ENCODE data around the gene IQSEC1. TPM values are rescaled to one million over a fixed set of nuclear protein-coding genes. Genes with fewer than 3 reads are reported as not detected.
A peak's percentile ranks its signal among the peaks of the same experiment; 100 is the strongest.
"Not testable (repeated sequence)": the region's sequence is repeated elsewhere in the genome, so short reads cannot be mapped to it uniquely, and the experiment has no call there.

IQSEC1 gene
- total RNA-seq, 2 donors from 2014 or later = 22.7 to 24.5 TPM

DNA sequence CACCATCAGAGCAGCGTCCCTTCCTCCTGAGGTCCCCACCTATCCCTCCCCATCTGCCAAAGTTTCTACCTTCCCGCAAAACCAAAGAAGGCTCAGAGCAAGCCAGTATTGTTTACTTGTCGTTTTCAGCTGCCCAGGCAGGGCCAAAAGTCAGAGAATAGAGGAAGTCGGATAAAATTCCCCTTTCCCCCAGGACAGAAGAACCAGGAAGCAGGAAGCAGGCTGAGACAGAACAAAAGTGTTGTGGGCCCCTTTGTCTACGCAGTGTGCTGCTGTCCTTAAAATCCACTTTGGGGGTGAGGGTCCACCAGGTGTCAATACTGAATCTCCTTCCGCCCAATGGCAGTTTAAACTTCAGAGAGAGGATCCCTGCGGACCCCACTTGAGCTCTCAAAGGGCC is 213.4 kb downstream of the IQSEC1 start:
- no peak overlapping the region for H3K27ac Mint-ChIP-seq

DNA sequence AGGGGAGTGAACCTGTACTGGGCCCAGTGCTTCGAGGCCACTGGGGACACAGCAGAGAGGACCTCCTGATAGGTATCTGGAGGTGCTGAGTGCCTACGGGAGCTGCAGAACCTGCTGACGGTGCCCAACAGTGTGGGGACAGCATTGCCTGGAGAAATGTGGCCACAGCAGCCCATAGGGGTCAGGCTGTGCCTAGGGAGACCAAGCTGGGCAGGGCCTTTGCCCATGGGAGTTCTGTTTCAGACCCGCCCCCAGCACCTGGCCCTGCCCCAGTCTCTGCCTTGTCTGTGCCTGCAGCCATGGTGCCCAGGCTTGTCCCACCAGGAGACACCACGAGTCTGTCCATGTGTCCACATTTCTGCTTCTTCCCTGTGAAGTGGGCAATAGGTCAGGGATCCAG is 216.6 kb downstream of the IQSEC1 start:
- Histone ChIP-seq H3K9ac (ENCODE audit: extremely low read depth, low read length, poor library complexity, severe bottlenecking) (no peak overlapping the region), H3K9me3 (ENCODE audit: control insufficient read depth, low read length) (no peaks in the 10 kb centered on the region), H3K27me3 (ENCODE audit: control insufficient read depth, insufficient read depth, low read length, poor library complexity, severe bottlenecking) (peaks cover 16% of the 10 kb centered on the region), H3K4me3 (ENCODE audit: low read length) (no peak overlapping the region), H3K27ac (ENCODE audit: low read depth, low read length) (no peak overlapping the region), H3K36me3 (ENCODE audit: control insufficient read depth, insufficient read depth, low read length) (no peaks in the 10 kb centered on the region), H3K4me1 (ENCODE audit: control insufficient read depth, insufficient read depth, low read length) (no peaks in the 10 kb centered on the region)
- no peak overlapping the region for H3K27ac Mint-ChIP-seq
- H3K27me3 Mint-ChIP-seq (ENCODE audit: insufficient read depth) = peaks cover 41% of the 10 kb centered on the region
- TF ChIP-seq, protein P1, sequence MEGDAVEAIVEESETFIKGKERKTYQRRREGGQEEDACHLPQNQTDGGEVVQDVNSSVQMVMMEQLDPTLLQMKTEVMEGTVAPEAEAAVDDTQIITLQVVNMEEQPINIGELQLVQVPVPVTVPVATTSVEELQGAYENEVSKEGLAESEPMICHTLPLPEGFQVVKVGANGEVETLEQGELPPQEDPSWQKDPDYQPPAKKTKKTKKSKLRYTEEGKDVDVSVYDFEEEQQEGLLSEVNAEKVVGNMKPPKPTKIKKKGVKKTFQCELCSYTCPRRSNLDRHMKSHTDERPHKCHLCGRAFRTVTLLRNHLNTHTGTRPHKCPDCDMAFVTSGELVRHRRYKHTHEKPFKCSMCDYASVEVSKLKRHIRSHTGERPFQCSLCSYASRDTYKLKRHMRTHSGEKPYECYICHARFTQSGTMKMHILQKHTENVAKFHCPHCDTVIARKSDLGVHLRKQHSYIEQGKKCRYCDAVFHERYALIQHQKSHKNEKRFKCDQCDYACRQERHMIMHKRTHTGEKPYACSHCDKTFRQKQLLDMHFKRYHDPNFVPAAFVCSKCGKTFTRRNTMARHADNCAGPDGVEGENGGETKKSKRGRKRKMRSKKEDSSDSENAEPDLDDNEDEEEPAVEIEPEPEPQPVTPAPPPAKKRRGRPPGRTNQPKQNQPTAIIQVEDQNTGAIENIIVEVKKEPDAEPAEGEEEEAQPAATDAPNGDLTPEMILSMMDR (conservative IDR thresholded peaks at IDR 0.05) = peak; percentile 30
- peak; percentile 67 for DNase-seq
- H3K36me3 Mint-ChIP-seq (ENCODE audit: low read depth) = no peaks in the 10 kb centered on the region
- H3K9me3 Mint-ChIP-seq = no peaks in the 10 kb centered on the region
- H3K4me3 Mint-ChIP-seq = no peak overlapping the region
- WGBS, 2 experiments (ENCODE audit: insufficient coverage in 1 of 2, insufficient read length in 1 of 2) = 87 to 92% methylated on average over 4 to 5 of the region's 5 CpGs
- H3K4me1 Mint-ChIP-seq = no peaks in the 10 kb centered on the region

More for the DNA sequence above, 213.4 kb downstream of the IQSEC1 start:
- Histone ChIP-seq H3K27me3 (ENCODE audit: control insufficient read depth, insufficient read depth, low read length, poor library complexity, severe bottlenecking) (no peaks in the 10 kb centered on the region), H3K9me3 (ENCODE audit: control insufficient read depth, low read length) (peaks cover under 1% of the 10 kb centered on the region), H3K27ac (ENCODE audit: low read depth, low read length) (no peak overlapping the region), H3K36me3 (ENCODE audit: control insufficient read depth, insufficient read depth, low read length) (no peaks in the 10 kb centered on the region), H3K9ac (ENCODE audit: extremely low read depth, low read length, poor library complexity, severe bottlenecking) (no peak overlapping the region), H3K4me3 (ENCODE audit: low read length) (no peak overlapping the region), H3K4me1 (ENCODE audit: control insufficient read depth, insufficient read depth, low read length) (no peaks in the 10 kb centered on the region)
- Mint-ChIP-seq H3K27me3 (ENCODE audit: insufficient read depth) (peaks cover 23% of the 10 kb centered on the region), H3K4me1 (no peaks in the 10 kb centered on the region), H3K4me3 (no peak overlapping the region), H3K9me3 (peaks cover under 1% of the 10 kb centered on the region), H3K36me3 (ENCODE audit: low read depth) (no peaks in the 10 kb centered on the region)
- 91 to 94% methylated on average over 4 to 7 of the region's 7 CpGs for WGBS, 2 experiments (ENCODE audit: insufficient coverage in 1 of 2, insufficient read length in 1 of 2)
- TF ChIP-seq, protein P1 (conservative IDR thresholded peaks at IDR 0.05) = no peak
- no peak for DNase-seq

DNA sequence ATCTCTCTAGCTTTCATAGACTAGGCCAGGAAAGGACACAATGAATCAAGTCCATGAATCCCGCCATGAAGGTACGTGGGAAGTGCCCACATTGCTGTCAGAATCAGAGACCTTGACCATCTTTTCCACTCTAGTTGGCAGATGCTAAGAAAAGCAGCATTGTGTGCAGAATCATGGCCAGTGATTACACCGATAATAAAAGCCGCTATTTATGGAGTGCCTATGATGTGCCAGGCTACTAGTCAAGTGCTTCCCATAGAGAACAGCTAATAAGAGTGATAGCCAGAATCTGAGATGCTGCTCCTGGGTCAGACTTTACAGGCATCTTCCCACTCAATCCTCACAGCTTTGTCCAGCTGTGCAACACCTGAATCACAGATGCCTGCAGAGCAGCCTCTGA is 218.7 kb downstream of the IQSEC1 start:
- peaks cover 36% of the 10 kb centered on the region for H3K27me3 Mint-ChIP-seq (ENCODE audit: insufficient read depth)
- peaks cover 16% of the 10 kb centered on the region for H3K27me3 ChIP-seq (ENCODE audit: control insufficient read depth, insufficient read depth, low read length, poor library complexity, severe bottlenecking)
- no peak overlapping the region for H3K4me3 ChIP-seq (ENCODE audit: low read length)
- H3K4me1 ChIP-seq (ENCODE audit: control insufficient read depth, insufficient read depth, low read length) = no peaks in the 10 kb centered on the region
- no peaks in the 10 kb centered on the region for H3K4me1 Mint-ChIP-seq
- H3K36me3 ChIP-seq (ENCODE audit: control insufficient read depth, insufficient read depth, low read length) = no peaks in the 10 kb centered on the region
- DNase-seq = no peak
- H3K27ac Mint-ChIP-seq = no peak overlapping the region
- H3K9ac ChIP-seq (ENCODE audit: extremely low read depth, low read length, poor library complexity, severe bottlenecking) = no peak overlapping the region
- no peak overlapping the region for H3K27ac ChIP-seq (ENCODE audit: low read depth, low read length)
- H3K4me3 Mint-ChIP-seq = no peak overlapping the region
- H3K36me3 Mint-ChIP-seq (ENCODE audit: low read depth) = no peaks in the 10 kb centered on the region
- H3K9me3 Mint-ChIP-seq = peaks cover 12% of the 10 kb centered on the region
- TF ChIP-seq, protein P1 (conservative IDR thresholded peaks at IDR 0.05) = no peak
- no peaks in the 10 kb centered on the region for H3K9me3 ChIP-seq (ENCODE audit: control insufficient read depth, low read length)
- whole genome bisulfite sequencing, 2 experiments (ENCODE audit: insufficient coverage in 1 of 2, insufficient read length in 1 of 2) = 92 to 98% methylated on average over 4 of the region's 4 CpGs

DNA sequence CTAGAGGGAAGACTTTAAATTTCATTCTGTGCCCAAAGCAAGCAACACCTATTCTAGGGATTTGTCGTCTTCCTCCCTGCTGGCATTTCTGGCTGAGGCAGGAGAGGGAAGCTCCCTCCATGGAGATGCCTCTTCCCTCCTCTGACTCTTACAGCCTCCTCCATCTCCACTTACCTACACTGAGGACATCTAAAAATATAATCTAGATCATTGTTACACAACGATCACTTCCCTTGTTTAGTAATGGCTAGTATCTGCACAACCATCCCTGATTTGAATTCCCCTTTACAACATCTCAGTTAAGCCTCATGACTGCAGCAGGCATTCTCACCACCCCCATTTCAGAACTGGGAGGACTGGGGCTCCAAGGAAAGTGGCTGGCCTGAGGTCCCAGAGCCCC is 219.4 kb downstream of the IQSEC1 start:
- H3K27me3 ChIP-seq (ENCODE audit: control insufficient read depth, insufficient read depth, low read length, poor library complexity, severe bottlenecking) = peaks cover 16% of the 10 kb centered on the region
- H3K4me3 ChIP-seq (ENCODE audit: low read length); H3K4me3 Mint-ChIP-seq; H3K4me1 ChIP-seq (ENCODE audit: control insufficient read depth, insufficient read depth, low read length); H3K4me1 Mint-ChIP-seq; H3K9me3 ChIP-seq (ENCODE audit: control insufficient read depth, low read length); DNase-seq; H3K36me3 Mint-ChIP-seq (ENCODE audit: low read depth); H3K36me3 ChIP-seq (ENCODE audit: control insufficient read depth, insufficient read depth, low read length); H3K9ac ChIP-seq (ENCODE audit: extremely low read depth, low read length, poor library complexity, severe bottlenecking); H3K27ac ChIP-seq (ENCODE audit: low read depth, low read length); H3K27ac Mint-ChIP-seq: not testable (repeated sequence)
- peaks cover 36% of the 10 kb centered on the region for H3K27me3 Mint-ChIP-seq (ENCODE audit: insufficient read depth)
- H3K9me3 Mint-ChIP-seq = peaks cover 12% of the 10 kb centered on the region
- 75 to 91% methylated on average over 1 to 2 of the region's 2 CpGs for WGBS, 2 experiments (ENCODE audit: insufficient coverage in 1 of 2, insufficient read length in 1 of 2)
